Measurements from ENCODE around the gene CLASP1.
"Not testable (repeated sequence)": the region's sequence is repeated elsewhere in the genome, so short reads cannot be mapped to it uniquely, and the experiment has no call there.

Gene CLASP1

DNA sequence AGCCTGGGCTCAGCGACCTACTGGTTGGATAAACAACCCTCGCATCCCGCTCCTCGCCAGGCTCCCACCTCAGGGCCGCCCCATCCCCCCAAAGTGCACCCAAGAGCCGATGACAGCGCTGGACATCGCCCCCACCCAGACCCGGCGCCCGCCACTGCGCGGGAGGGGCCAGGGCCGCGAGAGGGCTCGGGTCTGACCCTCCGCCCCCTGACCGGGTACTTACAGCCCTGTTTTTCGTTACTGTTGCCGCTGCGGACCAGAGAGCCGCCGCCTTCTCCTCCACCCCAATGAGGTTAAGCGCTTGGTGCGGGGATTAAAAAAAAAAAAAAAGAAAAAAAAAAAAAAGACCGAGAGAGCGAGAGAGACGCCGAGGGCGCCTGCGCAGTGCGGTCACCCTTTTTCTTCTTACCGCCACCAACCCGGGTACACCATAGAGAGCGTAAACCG is at the start of gene CLASP1:
CLASP1 (minus strand) TSS at position 314 of the 447 bp plus-strand sequence. CDS start 43,567 bp downstream, outside the sequence.
- H3K4me1 Mint-ChIP-seq, result peaks cover 65% of the 10 kb centered on the region
- peak within 1 kb of the TSS; percentile 99 for H3K27ac Mint-ChIP-seq
- peak within 1 kb of the TSS; percentile 87 for H3K4me3 Mint-ChIP-seq
- CTCF ChIA-PET, result interaction anchor here (1.0 to 1.9 kb wide), 4 partner anchors 50 to 86 kb away, joined by 3 to 5 read pairs (median 4); no protein-coding TSS in a partner anchor
- no peaks in the 10 kb centered on the region for H3K9me3 Mint-ChIP-seq
- no peak for DNase-seq
- H3K27me3 Mint-ChIP-seq, result peaks cover 5% of the 10 kb centered on the region
- H3K36me3 Mint-ChIP-seq, result peaks cover 18% of the 10 kb centered on the region

DNA sequence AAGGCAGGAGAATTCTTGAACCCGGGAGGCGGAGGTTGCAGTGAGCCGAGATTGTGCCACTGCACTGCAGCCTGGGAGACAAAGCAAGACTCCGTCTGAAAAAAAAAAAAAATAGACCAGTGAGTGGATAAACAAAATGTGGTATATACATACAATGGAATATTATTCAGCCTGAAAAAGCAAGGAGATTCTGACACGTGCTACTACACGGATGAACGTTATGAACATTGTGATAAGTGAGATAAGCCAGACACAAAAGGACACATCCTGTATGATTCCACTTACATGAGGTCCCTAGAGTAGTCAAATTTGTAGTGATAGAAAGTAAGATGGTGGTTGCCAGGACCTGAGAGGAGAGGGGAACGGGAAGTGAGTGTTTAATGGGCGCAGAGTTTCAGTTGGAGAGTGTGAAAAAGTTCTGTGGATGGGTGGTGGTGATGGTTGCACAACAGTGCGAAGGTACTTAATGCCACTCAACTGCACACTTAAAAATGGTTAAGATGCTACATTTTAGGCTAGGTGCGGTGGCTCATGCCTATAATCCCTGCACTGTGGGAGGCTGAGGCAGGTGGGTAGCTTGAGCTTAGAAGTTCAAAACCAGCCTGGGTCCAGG is 49.2 kb upstream of the CLASP1 start:
- no peak for DNase-seq
- Mint-ChIP-seq H3K27me3 (no peaks in the 10 kb centered on the region), H3K4me1 (peaks cover 48% of the 10 kb centered on the region), H3K4me3 (no peak overlapping the region), H3K36me3 (no peaks in the 10 kb centered on the region), H3K27ac (peak overlapping the region; percentile 93), H3K9me3 (no peaks in the 10 kb centered on the region)
- CTCF ChIA-PET, result interaction anchor here (1.7 to 2.5 kb wide), 3 partner anchors 20 to 168 kb away, joined by 5 to 10 read pairs (median 6); partner anchors contain the start of gene RNU4ATAC

- H3K27ac Mint-ChIP-seq, result no peak overlapping the region
- H3K4me1 Mint-ChIP-seq, result peaks cover 43% of the 10 kb centered on the region
- no peaks in the 10 kb centered on the region for H3K36me3 Mint-ChIP-seq
- no peak overlapping the region for H3K4me3 Mint-ChIP-seq
- no peaks in the 10 kb centered on the region for H3K27me3 Mint-ChIP-seq
- no peak for DNase-seq
- no peaks in the 10 kb centered on the region for H3K9me3 Mint-ChIP-seq
- CTCF ChIA-PET, result interaction anchor here (0.6 kb wide), 1 partner anchor 630 kb away, joined by 3 read pairs; no protein-coding TSS in a partner anchor
Observed at GRCh38 chr2:121697108-121697631, 47.9 kb upstream of the CLASP1 start.

DNA sequence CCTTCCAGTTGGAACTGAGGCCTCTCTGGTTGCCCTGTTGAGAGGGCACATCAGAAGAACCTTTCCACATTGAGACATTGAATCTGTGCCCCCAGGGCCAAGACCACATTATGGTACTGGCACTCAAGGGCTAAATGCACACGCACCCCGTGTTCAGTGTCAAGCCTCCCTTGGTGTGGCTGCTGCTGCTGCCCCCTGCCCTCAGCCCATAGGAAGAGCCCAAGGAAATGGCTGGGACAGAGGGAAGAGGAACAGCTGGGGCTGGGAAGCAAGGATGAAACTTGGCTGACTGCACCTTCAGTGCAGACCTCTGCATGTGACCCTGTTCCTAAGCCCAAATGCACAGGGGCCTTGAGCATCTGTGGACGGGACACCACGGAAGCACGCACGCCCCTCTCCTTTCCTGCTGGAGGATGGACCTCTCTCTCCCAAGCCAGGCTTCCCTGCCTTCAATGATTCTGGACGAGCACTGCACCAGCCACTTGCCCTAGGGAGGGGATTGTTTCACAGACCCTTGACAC is 47.2 kb upstream of the CLASP1 start:
- no peak overlapping the region for H3K4me3 Mint-ChIP-seq

GRCh38 chr2:121695171-121695451 is 45.8 kb upstream of the CLASP1 start:
- H3K27ac Mint-ChIP-seq, result no peak overlapping the region
- CTCF ChIA-PET, result no interaction called here
- no peaks in the 10 kb centered on the region for H3K27me3 Mint-ChIP-seq
- no peaks in the 10 kb centered on the region for H3K36me3 Mint-ChIP-seq
- peaks cover 24% of the 10 kb centered on the region for H3K4me1 Mint-ChIP-seq
- H3K9me3 Mint-ChIP-seq, result no peaks in the 10 kb centered on the region
- H3K4me3 Mint-ChIP-seq, result no peak overlapping the region
- DNase-seq, result no peak

More for the DNA sequence above, 47.2 kb upstream of the CLASP1 start:
- peaks cover 37% of the 10 kb centered on the region for H3K4me1 Mint-ChIP-seq
- DNase-seq, result no peak
- H3K27me3 Mint-ChIP-seq, result no peaks in the 10 kb centered on the region
- no peaks in the 10 kb centered on the region for H3K36me3 Mint-ChIP-seq
- no peaks in the 10 kb centered on the region for H3K9me3 Mint-ChIP-seq
- no peak overlapping the region for H3K27ac Mint-ChIP-seq
- CTCF ChIA-PET, result no interaction called here

DNA sequence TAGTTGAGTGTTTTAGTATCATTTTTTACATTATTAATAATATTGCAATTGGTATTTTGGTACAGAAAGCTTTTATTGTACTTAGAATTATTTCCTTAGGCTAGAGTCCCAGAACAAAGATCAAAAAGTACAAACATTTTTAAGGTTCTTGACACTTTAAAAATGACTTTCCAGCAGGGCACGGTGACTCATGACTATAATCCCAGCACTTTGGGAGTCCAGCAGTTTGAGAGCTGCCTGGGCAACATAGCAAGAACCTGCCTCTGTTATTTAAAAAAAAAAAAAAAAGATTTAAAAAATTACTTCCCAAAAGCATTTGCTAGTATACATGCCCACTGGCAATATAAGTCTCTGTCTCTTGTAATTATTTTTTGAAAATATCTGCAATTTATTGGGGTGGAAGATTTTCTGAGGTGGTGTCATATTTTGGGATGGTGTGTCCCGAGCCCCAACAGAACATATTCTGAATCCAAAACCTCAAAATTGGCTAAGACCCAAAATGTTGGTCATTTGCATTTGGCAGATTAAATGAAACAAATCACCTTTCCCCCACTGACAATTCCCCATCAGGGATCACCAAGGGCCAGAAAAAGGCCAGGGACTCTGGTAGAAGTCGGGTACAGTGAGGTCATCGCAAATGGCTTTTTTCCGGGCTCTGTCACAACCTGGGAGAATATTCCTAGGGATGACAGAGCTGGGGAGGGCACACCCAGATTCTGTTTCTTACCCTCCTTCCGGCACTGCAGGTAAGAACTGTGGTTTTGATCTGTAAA is 45.3 kb upstream of the CLASP1 start:
- Mint-ChIP-seq H3K27ac (no peak overlapping the region), H3K4me3 (no peak overlapping the region), H3K9me3 (peaks cover 2% of the 10 kb centered on the region), H3K27me3 (no peaks in the 10 kb centered on the region), H3K36me3 (no peaks in the 10 kb centered on the region), H3K4me1 (peaks cover 18% of the 10 kb centered on the region)
- CTCF ChIA-PET, result no interaction called here
- DNase-seq, result no peak

DNA sequence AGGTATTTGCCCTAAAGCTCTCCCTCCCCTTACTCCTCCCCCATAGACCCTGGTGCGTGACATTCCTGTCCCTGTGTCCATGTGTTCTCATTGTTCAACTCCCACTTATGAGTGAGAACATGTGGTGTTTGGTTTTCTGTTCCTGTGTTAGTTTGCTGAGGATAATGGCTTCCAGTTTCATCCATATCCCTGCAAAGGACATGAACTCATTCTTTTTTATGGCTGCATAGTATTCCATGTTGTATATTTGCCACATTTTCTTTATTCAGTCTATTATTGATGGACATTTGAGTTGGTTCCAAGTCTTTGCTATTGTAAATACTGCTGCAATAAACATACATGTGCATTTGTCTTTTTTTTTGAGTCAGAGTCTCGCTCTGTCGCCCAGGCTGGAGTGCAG is 41.3 kb upstream of the CLASP1 start:
- not testable (repeated sequence) for H3K27ac Mint-ChIP-seq, H3K27me3 Mint-ChIP-seq, H3K9me3 Mint-ChIP-seq, H3K4me1 Mint-ChIP-seq, H3K4me3 Mint-ChIP-seq, DNase-seq, H3K36me3 Mint-ChIP-seq
- CTCF ChIA-PET, result interaction anchor here (0.9 kb wide), 1 partner anchor 11 kb away, joined by 3 read pairs; no protein-coding TSS in a partner anchor

DNA sequence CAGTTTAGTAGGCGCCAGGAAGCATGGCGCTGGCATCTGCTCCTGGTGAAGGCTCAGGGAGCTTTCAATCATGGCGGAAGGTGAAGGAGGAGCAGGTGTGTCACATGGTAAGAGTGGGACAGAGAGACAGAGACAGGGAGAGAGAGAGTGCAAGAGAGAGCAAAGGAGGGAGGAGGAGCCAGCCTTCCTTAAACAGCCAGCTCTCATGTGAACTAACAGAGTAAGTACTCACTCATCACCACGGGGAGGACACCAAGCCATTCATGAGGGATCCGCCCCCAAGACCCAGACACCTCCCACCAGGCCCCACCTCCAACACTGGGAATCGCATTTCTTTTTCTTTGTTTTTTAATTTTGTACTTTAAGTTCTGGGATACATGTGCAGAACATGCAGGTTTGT is 40.8 kb upstream of the CLASP1 start:
- CTCF ChIA-PET, result interaction anchor here (0.9 kb wide), 1 partner anchor 12 kb away, joined by 3 read pairs; no protein-coding TSS in a partner anchor
- H3K36me3 Mint-ChIP-seq, result no peaks in the 10 kb centered on the region
- no peak for DNase-seq
- peaks cover 7% of the 10 kb centered on the region for H3K9me3 Mint-ChIP-seq
- H3K4me1 Mint-ChIP-seq, result no peaks in the 10 kb centered on the region
- H3K4me3 Mint-ChIP-seq, result no peak overlapping the region
- no peaks in the 10 kb centered on the region for H3K27me3 Mint-ChIP-seq
- H3K27ac Mint-ChIP-seq, result no peak overlapping the region

- CTCF ChIA-PET, result no interaction called here
- DNase-seq, result no peak
- H3K27ac Mint-ChIP-seq, result no peak overlapping the region
Observed at GRCh38 chr2:121689356-121689755, 40.1 kb upstream of the CLASP1 start.

GRCh38 chr2:121688820-121689219 is 39.6 kb upstream of the CLASP1 start:
- Mint-ChIP-seq H3K36me3 (peaks cover 2% of the 10 kb centered on the region), H3K4me3 (no peak overlapping the region), H3K9me3 (peaks cover 13% of the 10 kb centered on the region), H3K27ac (no peak overlapping the region), H3K27me3 (no peaks in the 10 kb centered on the region), H3K4me1 (no peaks in the 10 kb centered on the region)
- DNase-seq, result no peak
- CTCF ChIA-PET, result no interaction called here

More at GRCh38 chr2:121689356-121689755, 40.1 kb upstream of the CLASP1 start:
- Mint-ChIP-seq H3K9me3 (peaks cover 8% of the 10 kb centered on the region), H3K4me3 (no peak overlapping the region), H3K4me1 (no peaks in the 10 kb centered on the region), H3K36me3 (no peaks in the 10 kb centered on the region), H3K27me3 (no peaks in the 10 kb centered on the region)

- H3K36me3 Mint-ChIP-seq, result peaks cover 4% of the 10 kb centered on the region
- no peak overlapping the region for H3K27ac Mint-ChIP-seq
- H3K4me3 Mint-ChIP-seq, result no peak overlapping the region
- peaks cover 26% of the 10 kb centered on the region for H3K9me3 Mint-ChIP-seq
- H3K27me3 Mint-ChIP-seq, result no peaks in the 10 kb centered on the region
- CTCF ChIA-PET, result no interaction called here
- no peak for DNase-seq
- no peaks in the 10 kb centered on the region for H3K4me1 Mint-ChIP-seq
Observed at GRCh38 chr2:121686902-121687301, 37.6 kb upstream of the CLASP1 start.

GRCh38 chr2:121686218-121686617 is 37.0 kb upstream of the CLASP1 start:
- H3K9me3 Mint-ChIP-seq, result peaks cover 33% of the 10 kb centered on the region
- DNase-seq, result no peak
- CTCF ChIA-PET, result no interaction called here
- no peak overlapping the region for H3K27ac Mint-ChIP-seq
- H3K4me3 Mint-ChIP-seq, result no peak overlapping the region
- no peaks in the 10 kb centered on the region for H3K27me3 Mint-ChIP-seq
- no peaks in the 10 kb centered on the region for H3K4me1 Mint-ChIP-seq
- H3K36me3 Mint-ChIP-seq, result peaks cover 4% of the 10 kb centered on the region

GRCh38 chr2:121682396-121683298 is 33.4 kb upstream of the CLASP1 start:
- DNase-seq, result no peak
- no peak overlapping the region for H3K27ac Mint-ChIP-seq
- peaks cover 11% of the 10 kb centered on the region for H3K4me1 Mint-ChIP-seq
- H3K36me3 Mint-ChIP-seq, result peaks cover 8% of the 10 kb centered on the region
- CTCF ChIA-PET, result no interaction called here
- no peak overlapping the region for H3K4me3 Mint-ChIP-seq
- peaks cover 12% of the 10 kb centered on the region for H3K27me3 Mint-ChIP-seq
- peaks cover 37% of the 10 kb centered on the region for H3K9me3 Mint-ChIP-seq

DNA sequence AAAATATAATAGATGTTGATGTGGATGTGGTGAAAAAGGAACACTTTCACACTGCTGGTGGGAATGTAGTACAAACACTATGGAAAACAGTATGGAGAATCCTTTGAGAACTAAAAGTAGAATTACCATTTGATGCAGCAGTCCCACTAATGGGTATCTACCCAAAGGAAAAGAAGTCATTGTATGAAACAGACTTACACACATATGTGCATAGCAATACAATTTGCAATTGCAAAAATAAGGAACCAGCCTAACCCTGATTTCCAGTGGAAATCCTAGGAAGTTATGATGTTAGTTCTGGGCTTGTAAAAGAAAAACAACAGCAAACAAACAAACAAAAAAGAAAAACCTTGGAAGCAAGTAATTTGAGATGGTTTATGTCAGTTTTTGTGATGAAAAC is 28.6 kb upstream of the CLASP1 start:
- CTCF ChIA-PET, result interaction anchor here (0.6 kb wide), 1 partner anchor 8 kb away, joined by 3 read pairs; no protein-coding TSS in a partner anchor

More for the DNA sequence above, 28.6 kb upstream of the CLASP1 start:
- peaks cover 47% of the 10 kb centered on the region for H3K9me3 Mint-ChIP-seq
- H3K4me1 Mint-ChIP-seq, result peaks cover 11% of the 10 kb centered on the region
- H3K36me3 Mint-ChIP-seq, result peaks cover 4% of the 10 kb centered on the region
- DNase-seq, result no peak
- H3K27me3 Mint-ChIP-seq, result peaks cover 17% of the 10 kb centered on the region
- H3K4me3 Mint-ChIP-seq, result no peak overlapping the region
- no peak overlapping the region for H3K27ac Mint-ChIP-seq

Data from activated naive CD4-positive, alpha-beta T cell treated with anti-CD3 and anti-CD28 coated beads, Interleukin-2, amount 10 ng/mL, durations not matched to agents 7 days and 5 days (primary cell).